GM19023 (cell line): ENCODE data around the gene HDC.

Experiments
- ATAC-seq: cut with Tn5 transposase; IDR thresholded peaks from one replicate; pipeline ENCODE4 v1.9.1; 2021; ENCODE audit warnings: mild to moderate bottlenecking, moderate library complexity; ENCODE audit not compliant: unreplicated experiment

HDC gene

DNA sequence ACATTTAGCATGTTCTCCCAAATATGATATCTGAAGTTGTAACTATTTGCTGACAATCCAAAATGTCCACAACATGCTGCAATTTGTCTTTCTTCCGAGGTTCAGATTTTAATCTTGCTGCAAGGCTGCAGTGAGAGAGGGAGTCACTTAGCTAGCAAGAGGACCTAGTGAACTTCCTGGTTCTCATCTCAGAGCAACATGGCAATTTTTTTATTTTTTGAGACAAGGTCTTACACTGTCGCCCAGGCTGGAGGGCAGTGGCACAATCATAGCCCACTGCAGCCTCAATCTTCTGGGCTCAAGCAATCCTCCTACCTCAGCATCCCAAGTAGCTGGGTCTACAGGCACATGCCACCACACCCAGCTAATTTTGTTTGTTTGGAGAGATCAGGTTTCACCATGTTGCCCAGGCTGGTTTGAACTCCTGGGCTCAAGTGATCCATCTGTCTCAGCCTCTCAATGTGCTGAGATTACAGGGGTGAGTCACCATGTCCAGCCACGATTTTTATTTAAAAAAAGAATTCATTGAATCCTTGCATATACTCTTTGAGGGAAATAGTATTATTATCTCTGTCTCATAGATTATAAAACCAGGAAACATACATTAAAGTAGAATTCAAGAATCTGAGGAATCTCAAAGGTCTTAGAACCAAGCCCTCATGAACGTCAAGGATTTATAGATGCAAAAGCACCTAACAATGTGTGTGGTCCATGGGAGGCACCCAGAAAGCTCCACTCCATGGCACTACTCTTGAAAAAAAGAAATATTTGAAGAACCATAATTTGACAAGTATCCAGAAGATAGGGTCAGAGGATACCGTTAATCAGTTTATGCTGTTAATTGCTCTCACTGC lies 9.1 kb downstream of the HDC start:
- no peak for ATAC-seq

DNA sequence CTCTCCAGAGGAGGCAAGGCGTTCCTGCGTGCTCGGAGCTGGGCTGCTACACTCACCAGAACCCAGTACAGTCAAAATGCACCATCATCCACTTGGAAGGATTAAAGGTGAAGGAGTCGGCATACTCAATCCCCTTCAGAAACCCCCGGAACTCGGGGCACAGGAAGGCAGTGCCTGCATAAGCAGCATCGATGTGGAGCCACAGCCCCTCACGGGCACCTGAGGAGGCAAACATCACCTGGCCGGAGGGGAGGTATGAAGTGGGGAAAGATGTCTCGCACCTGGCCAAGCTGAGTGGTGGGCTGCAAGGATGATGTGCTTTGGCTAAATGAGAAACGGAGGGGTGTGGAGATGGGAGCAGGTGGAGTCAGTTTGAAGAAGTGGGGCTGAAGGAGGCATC lies 13.0 kb downstream of the HDC start:
- no peak for ATAC-seq

GRCh38 chr15:50251638-50252182 lies 13.8 kb downstream of the HDC start:
- no peak for ATAC-seq

GRCh38 chr15:50250760-50251394 lies 14.6 kb downstream of the HDC start:
- ATAC-seq, result no peak

DNA sequence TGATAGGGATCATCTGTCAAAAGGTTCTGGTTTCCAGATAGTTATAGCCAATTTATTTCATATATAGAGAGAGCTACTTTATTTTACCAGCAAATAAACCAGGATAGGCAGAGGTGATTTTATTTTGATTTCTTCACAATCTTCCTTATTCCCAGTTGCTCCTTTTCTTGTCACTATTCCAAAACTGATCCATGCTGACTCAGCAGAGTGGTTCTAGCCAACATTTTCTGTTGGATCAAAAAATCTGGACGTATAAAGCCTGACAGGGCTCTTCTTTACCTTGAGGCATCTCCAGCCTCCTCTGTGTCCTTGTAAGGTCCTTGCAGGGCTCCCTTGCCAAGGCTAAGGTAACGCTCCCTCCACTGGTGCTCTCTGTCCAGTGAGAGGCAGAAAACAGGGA lies 15.8 kb downstream of the HDC start:
- ATAC-seq, result no peak

GRCh38 chr15:50248994-50249582 lies 16.4 kb downstream of the HDC start:
- no peak for ATAC-seq

DNA sequence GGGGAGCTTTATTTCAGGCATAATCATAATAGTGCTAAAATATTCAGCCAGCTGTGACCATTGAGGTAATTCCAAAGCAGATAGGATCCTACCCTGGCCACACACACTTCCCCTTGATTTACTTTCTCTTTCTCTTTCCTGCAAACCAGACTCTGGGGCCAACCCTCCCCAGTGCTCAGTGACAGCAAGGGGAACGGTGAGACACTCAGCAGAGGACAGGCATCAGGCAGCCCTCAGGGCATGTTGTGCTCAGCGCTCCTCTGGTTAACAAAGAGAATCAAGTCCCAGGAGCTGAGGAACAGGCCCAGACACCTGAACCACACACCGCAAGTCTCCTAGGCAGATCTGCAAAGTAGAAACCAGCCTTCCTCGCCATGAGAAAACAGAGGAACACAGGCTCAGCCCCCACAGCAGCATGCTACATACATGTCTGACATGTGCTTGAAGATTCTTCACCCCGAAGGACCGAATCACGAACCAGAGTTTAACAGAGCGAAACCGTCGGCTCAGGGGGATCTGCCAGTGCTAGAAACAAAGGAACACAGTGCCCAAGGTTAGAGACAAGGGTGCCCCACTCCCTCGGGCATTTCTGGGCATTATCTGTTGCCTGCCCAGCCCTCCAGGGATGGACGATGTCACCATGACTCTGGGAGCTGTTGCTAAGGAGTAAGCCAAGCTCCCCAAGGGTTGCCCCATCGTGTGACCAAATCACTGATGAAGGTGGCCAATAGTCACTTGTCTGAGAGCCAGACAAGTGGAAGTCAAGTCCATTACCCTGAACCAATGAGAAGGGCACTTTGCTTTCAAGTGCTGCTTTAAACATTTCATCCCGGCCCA lies 17.5 kb downstream of the HDC start:
- peak; percentile 99 for ATAC-seq

GRCh38 chr15:50246631-50247030 lies 18.9 kb downstream of the HDC start:
- ATAC-seq, result no peak

DNA sequence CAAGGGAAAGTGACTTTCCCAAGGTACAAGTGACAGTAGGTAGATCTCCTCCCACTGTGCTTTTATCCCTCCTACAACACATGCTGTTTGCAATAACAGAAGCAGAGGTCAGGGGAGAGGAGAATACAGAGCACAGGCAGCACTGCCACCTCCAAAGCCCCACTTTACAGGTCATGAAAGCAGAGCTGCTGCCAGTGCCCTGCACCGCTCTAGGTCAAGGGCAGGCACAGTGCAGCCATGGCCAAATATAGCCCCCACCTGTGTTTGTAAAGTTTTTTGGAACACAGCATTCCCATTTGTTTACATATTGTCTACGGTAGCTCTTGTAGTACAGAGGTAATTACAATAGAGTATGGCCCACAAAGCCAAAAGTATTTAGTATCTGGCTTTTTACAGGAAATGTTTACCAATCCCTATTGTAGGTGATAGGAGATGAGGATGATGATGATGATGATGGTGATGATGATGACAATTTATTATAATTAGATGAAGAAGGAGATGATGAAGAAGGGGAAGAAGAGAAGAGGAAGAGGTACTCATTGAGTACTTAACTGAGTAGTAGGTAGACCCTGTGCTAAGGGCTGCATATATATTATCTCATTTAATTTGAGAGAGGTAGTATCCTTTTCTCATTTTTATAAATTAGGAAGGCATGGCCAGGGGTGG lies 20.4 kb downstream of the HDC start:
- ATAC-seq, result no peak

DNA sequence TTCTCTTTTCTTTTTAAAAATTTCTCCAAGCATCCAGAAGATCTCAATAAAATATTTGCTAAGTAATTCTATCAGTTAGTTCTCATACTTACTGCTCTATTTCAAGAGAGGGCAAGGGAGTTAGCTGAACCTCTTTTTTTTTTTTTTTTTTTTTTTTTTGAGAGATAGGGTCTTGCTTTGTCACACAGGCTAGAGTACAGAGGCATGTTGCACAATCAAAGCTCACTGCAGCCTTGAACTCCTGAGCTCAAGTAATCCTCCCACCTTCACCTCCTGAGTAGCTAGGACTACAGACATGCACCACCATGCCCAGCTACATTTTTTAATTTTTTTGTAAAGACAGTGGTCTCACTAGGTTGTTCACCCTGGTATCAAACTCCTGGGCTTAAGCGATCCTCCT lies 21.4 kb downstream of the HDC start:
- ATAC-seq, result no peak

DNA sequence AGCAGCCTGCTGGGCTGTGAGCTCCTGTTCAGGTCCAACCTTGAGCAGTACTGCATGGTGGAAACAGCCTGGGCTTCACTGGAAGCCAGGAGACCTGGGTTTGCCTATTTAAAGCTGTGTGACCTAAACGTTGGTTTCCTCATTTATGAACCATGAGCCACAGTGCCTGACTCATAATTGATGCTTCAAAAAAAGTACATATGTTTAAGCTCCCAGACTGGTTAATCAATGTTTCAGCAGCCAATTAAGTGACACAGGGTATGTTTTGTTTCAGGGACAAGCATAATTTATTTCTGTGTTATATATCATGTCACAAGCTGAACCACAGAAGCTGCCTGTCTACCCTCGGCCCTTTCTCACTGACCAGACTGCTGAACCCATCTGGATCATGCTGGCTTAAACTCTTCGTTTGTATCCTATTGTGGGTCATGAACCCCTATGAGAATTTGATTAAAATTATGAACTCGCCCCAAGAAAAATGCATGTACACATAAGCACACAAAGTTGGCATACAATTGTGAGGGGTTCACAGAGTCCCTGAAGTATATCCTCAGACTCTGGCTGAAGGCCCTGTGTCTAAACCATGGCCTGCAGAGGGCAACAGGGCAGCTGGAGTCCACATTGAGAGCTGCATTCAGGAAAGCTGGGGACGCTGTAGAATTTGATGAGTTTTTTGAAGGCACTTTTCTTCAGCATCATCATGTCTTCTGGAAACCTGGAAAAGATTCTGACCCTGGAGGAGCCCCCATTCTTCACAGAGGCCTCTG lies 23.7 kb downstream of the HDC start:
- ATAC-seq, result no peak

- ATAC-seq, result no peak
These were observed 27.3 kb downstream of the HDC start for GRCh38 chr15:50238255-50238654.

- no peak for ATAC-seq
These were observed 29.1 kb downstream of the HDC start for GRCh38 chr15:50236433-50236832.

DNA sequence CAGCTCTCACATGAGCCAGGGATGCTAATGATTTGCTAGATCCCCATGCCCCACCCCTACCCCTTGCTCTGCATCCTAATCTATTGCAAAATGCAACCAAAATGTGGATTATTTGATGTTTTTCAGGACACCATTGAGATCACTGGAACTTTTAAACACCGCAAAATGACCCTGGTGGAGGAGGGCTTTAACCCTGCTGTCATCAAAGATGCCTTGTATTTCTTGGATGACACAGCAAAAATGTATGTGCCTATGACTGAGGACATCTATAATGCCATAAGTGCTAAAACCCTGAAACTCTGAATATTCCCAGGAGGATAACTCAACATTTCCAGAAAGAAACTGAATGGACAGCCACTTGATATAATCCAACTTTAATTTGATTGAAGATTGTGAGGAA lies 29.7 kb downstream of the HDC start:
- ATAC-seq, result no peak

GRCh38 chr15:50234764-50235163 lies 30.8 kb downstream of the HDC start:
- ATAC-seq, result no peak

- ATAC-seq, result no peak
These were observed 32.3 kb downstream of the HDC start for GRCh38 chr15:50233192-50233736.

DNA sequence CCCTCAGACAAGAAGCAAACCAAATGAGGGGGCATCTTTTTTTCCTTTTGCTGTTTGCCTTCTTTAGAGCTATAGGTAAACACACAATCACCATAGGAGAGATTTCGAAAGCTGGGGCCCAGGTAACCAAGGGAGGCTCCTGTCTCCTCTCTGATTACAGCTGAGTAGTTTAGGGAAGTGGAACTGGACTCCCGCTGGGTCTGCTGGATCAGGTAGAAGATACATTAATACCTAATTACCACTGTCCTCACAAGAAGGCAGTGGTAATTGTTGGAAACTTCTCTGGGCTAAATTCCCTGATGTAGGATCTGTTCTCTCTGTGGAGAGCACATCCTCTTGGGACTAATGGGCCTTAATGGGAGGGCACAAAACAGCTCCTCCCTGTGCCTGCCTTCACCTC lies 32.7 kb downstream of the HDC start:
- no peak for ATAC-seq

DNA sequence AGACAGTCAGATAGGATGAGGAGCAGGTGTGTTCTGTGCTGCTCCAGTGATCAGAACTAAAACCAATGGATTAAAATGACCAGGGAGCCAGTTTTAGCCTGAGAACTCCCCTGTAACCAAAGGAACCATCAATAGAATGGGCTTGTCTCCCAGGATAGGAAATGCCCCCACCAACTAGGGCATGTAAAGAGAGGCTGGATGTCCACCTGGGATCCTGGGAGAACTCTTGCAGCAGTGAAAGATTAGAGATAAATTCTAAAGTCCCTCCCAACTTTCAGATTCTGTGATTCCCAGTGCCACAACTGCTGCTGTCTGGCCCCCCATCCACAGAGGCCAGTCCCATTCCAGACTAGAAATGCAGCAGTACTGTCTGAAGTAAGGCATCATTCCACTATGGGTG lies 33.8 kb downstream of the HDC start:
- ATAC-seq, result no peak

GRCh38 chr15:50229336-50229735 lies 36.2 kb downstream of the HDC start:
- ATAC-seq, result no peak
